Stimulated activated CD4-positive, alpha-beta T cell treated with anti-CD3 and anti-CD28 coated beads, Interleukin-2, amount 100 ng/mL, for 4 hours (primary cell): ENCODE measurements around the gene PTH2.

ENCODE experiments used
- DNase-seq: peaks from one replicate; pipeline ENCODE4 v3.0.0-alpha.2; 2020; ENCODE audit warnings: low read depth

The PTH2 gene

DNA sequence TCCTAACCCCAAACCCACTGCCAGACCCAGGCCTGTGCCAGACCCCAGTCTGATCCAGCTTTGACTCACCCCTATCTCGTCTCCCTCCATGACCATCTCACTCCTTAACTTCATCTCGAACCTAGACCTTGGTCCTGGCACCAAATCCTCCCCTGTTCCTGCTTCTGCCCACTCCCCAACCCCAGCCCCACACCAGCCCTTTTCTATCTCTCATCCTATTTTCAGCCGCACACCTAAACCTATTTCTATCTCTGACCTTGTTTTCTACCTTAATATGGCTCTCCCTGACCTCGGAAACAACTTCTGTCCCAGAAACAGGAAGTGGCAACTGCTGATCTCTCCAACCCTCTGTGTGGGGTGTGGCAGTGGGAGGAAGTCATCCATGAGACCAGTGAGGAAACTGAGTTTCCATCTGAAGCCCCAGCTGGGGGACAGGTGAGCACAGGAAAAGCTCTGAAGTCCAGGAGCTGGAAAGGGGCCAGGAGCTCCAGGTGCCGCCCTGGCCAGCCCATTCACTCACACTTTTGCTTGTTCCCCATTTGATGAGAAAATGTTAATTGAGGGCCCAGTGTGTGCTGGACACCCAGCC, 13.7 kb downstream of the PTH2 start:
- DNase-seq = no peak

GRCh38 chr19:49408816-49409440, 14.3 kb downstream of the PTH2 start:
- DNase-seq = no peak

GRCh38 chr19:49407482-49408015, 15.7 kb downstream of the PTH2 start:
- no peak for DNase-seq

- no peak for DNase-seq
Observed at GRCh38 chr19:49407079-49407478, 16.2 kb downstream of the PTH2 start.

- DNase-seq = no peak
Observed at GRCh38 chr19:49403404-49404187, 19.6 kb downstream of the PTH2 start.

GRCh38 chr19:49400029-49400428, 23.2 kb downstream of the PTH2 start:
- DNase-seq = no peak

DNA sequence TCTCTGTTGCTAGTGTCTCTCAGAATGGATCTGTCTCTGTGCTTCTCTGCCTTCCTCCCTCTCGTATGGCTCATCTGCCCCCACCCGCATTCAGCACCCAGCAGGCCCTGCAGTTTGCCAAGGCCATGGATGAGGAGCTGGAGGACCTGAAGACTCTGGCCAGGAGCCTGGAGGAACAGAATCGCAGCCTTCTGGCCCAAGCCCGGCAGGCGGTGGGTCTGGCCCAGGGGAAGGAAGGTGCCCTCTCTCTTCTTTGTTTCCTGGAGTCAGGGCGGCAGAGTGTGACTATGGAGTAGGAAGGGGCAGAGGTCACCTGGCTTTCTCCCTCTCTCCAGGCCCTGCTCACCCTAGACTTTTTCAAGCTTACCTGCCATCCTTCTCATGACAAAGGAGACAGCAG, 24.3 kb downstream of the PTH2 start:
- no peak for DNase-seq

GRCh38 chr19:49398001-49398615, 25.1 kb downstream of the PTH2 start:
- DNase-seq = no peak

- no peak for DNase-seq
Observed at GRCh38 chr19:49396738-49397505, 26.3 kb downstream of the PTH2 start.

DNA sequence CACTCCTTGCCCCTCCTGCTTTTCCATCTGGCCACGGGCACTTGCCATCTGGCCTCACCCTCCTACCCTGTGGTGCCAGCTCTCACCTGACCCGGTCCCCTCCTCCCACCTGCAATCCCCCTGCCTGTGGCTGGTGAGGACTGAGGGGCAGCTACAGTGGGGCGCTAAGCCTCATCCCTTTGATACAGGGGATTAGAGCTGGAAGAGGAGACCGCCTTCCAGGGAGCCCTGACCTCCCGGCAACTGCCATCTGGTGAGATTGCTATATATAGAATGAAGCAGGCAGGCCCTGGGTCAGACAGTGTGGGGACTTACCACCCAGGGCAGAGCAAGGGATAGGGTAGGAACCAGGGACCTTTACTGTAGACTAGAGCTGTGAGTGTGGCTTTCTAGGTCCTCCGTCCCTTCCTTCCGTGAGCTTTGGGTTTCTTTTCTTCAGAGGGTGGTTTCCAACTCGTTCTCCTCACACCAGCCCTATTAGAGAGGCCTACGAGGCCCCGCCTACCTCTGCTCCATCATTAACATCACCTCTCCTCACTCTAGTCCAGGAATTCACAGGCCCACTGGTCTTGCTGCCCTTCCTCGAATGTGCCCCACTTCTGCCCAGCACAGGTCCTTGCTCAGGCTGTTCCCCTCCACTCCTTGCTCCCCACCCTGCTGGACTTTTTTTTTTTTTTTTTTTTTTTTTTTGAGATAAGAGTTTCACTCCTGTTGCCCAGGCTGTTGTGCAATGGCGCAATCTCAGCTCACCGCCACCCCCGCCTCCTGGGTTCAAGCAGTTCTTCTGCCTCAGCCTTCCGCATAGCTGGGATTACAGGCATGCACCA, 27.4 kb downstream of the PTH2 start:
- no peak for DNase-seq

DNA sequence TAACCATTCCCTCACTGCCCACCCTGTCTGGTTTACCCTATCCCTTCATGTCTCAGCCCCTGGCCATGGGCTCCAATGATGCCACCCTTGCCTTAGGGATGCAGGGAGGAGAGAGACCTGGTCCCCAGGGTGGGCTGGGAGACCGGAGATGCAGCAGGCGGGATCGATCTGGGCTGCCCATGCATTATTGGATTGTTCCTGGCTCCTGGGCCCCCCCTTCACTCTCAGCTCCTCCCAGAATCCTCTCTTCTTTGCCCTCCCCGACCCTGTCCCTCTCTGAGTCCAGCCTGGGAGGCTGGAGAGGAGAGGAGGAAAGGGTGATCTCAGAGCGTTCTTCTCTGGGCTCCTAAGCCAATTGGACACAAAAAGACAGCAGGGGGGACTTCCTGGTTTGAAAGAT, 29.4 kb downstream of the PTH2 start:
- no peak for DNase-seq

DNA sequence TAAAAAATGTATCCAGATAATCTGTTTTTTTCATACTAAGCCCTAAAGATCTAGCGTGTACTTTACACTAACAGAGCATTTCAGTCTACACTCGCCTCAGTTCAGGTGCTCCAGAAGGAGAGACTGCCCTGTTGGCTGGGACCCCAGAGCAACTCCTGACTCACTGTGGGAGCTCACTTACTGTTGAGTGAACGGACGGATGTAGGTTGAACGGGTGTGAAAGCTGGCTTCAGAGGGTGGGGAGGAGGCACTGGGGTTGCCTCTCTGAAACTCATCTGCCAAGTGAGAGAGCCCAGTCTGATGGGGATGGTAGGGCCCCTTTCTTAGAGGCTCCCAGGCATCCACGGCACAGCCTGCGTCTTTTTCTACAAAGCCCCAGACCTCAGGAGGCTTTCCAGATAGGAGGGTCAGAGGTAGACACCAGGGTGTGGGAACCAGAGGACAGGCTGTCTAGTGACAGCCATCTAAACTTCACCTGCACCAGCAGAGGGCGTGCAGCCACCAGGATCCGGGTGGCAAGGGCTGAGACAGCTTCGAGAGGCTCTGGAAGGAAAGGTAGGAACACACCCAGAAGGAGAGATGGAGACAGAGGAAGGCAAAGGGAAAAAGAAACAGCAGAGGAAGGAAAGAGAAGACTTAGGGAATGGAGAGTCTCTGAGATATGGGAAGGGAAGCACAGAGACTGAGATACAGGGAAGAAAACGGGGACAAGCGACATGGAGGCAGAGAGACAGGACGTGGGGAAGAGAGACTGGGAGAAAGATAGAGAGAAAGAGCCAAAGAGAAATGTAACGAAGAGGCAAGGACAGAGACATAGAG, 31.5 kb downstream of the PTH2 start:
- peak; percentile 67 for DNase-seq

DNA sequence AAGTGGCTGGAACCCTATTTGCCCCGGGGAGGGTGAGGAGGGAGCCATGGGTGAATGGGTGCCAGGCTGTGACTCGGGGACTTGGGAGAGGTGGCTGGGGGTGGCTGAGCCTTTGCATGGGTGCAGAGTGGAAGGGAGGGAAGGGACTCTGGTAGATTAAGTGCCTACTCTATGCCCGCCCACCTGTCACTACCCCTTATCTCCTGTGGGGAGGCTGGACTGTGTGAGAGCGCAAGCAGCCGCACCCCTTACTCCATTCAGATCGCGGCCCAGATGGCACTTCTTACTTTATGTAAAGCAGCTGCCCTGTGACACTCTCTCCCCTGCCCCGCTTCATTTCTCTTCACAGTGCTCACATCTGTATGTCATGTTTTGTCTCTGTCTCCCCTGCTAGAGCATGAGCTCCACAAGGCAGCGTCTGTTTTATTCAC, 32.3 kb downstream of the PTH2 start:
- DNase-seq = no peak

DNA sequence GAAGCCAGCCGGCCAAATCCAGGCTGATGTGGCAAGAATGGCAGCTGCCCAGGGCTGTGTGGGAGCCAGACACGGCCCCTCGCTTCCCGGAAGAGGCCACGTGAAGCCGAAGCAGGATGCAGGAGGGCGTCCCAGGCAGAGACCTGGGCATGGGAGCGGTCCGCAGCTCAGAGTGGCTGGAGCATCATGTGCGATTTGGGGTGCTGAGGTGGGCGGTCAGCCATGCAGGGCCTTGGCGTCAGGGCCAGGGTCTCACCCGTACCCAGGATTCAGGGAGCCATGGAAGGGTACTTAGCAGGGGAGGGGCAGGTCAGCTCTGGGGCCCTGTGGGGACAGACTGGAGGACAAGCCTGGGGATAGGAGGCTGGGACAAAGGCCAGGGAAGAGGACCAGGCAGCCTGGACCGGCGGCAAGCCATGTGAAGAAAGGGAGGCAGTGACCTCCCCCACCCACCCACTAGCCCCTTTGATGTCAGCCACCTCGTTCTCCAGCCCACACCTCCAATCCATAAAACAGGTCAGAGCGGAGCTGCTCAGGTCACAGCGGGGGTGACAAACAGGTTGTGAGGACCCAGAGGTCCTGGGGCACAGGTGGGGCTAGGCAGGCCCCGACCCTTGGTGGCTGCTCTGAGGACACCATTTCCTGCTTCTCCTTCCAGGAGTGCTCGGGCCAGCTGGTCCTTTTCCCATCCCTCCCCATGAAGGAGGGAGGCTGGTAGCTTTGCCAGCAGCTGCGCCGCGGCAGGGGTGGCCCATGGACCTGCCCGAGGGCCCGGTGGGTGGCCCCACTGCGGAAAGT, 32.9 kb downstream of the PTH2 start:
- DNase-seq = no peak

DNA sequence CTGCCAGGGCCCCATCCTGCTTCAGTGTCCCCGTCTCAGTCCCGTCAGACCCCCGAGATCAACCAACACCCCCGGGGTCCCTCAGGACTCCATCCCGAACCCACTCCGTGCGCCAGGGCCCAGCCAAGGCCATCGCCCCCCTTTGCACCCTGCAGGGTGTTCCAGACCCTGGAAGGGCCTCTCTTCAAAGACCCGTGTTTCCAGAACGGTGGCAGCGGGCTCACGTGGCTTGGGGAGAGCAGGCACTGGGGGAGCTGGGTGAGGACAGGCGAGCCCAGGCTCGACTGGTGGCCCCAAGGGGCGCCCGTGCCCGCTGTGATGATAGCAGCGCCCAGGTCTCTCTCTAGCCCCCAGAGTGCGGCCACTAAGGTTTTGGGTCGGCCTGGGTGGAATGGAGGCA, 33.8 kb downstream of the PTH2 start:
- DNase-seq = no peak

GRCh38 chr19:49387936-49388372, 35.3 kb downstream of the PTH2 start, which contains the start of gene KASH5:
KASH5 (plus strand) TSS chr19:49388249; CDS start chr19:49390884, 2,635 bp downstream.
- DNase-seq = peak; percentile 89

DNA sequence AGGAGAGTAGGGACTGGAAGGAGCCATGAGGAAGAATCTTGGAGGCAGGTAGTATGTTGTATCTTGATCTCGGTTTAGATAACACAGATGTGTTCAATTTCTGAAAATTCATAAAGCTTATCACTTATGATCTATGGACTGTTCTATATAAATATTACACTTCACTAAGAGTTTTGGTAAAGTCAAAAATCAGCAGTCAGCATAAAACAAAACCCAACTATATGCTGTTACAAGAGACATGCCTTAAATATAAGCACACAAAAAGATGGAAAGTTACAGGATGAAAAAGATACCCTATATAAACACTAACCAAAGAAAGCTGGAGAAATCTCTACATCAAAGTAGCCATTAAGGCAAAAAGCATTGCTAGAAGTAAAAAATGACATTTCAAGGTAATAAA, 39.6 kb downstream of the PTH2 start:
- DNase-seq = no peak

- DNase-seq = no peak
Observed at GRCh38 chr19:49382639-49383038, 40.6 kb downstream of the PTH2 start.

GRCh38 chr19:49380391-49380790, 42.9 kb downstream of the PTH2 start:
- DNase-seq = no peak
